SKM-1 (cell line): ENCODE results near the gene CENPB.
A peak's percentile ranks its signal among the peaks of the same experiment; 100 is the strongest.
"Not testable (repeated sequence)": the region's sequence is repeated elsewhere in the genome, so short reads cannot be mapped to it uniquely, and the experiment has no call there.

ENCODE experiments used
- DNase-seq: peaks from one replicate; lab custom pipeline; 2025; ENCODE audit not compliant: unreplicated experiment; lab: John Stamatoyannopoulos, UW

Gene CENPB

DNA sequence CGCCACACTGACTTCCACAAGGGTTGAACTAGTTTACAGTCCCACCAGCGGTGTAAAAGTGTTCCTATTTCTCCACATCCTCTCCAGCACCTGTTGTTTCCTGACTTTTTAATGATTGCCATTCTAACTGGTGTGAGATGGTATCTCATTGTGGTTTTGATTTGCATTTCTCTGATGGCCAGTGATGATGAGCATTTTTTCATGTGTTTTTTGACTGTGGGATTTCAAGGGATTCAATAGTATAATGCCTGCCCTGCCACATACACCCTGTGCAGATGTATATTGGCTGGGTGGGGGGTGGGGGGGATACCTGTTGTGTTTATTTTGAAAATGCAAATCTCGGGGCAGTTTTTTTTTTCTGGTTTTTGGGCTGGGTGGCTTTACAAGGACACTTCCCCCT is 7.6 kb upstream of the CENPB start:
- DNase-seq: not testable (repeated sequence)

- not testable (repeated sequence) for DNase-seq
These were observed 2.7 kb upstream of the CENPB start for GRCh38 chr20:3789201-3789600.

DNA sequence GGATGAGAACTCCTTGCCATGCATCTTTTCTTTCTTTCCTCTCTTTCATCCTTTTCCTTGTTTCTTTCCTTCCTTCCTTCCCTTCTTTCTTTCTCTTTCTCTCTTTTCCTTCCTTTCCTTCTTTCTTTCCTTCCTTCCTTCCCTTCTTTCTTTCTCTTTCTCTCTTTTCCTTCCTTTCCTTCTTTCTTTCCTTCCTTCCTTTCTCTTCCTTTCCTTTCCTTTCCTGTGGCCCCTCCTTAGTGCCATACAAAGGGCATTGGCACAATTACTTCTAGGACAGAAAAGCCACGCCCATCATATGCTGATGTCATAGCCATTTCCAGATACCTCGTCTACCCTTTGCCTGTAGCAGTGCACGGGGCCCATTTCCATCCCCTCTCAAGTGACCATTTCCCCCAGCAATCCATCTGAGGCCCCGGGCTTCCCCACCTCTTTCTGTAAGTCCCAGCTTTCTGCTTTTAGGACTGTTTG is 2.2 kb upstream of the CENPB start:
- no peak for DNase-seq

- no peak for DNase-seq
These were observed 929 bp upstream of the CENPB start for GRCh38 chr20:3787324-3788014.

GRCh38 chr20:3786126-3786484 is 435 bp downstream of the CENPB start:
- DNase-seq: no peak

GRCh38 chr20:3785240-3786125 is 1.1 kb downstream of the CENPB start:
- DNase-seq: no peak

DNA sequence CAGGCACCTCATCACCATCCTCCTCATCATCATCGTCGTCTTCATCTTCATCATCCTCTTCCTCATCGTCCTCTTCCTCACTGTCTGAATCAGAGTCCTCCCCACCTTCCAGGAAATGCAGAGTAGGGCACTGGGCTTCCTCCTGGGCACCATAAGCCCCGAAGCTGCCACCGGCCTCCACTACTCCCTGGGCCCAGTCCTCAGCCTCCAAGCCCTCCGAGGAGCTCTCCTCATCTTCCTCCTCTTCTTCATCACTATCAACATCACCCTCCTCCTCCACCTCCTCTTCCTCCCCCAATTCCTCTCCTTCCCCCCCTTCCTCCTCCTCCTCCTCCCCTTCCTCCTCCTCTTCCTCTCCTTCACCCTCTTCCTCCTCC is 1.7 kb downstream of the CENPB start:
- no peak for DNase-seq

- DNase-seq: no peak
These were observed 2.2 kb downstream of the CENPB start for GRCh38 chr20:3784216-3784853.

GRCh38 chr20:3783511-3784195 is 2.9 kb downstream of the CENPB start:
- no peak for DNase-seq

DNA sequence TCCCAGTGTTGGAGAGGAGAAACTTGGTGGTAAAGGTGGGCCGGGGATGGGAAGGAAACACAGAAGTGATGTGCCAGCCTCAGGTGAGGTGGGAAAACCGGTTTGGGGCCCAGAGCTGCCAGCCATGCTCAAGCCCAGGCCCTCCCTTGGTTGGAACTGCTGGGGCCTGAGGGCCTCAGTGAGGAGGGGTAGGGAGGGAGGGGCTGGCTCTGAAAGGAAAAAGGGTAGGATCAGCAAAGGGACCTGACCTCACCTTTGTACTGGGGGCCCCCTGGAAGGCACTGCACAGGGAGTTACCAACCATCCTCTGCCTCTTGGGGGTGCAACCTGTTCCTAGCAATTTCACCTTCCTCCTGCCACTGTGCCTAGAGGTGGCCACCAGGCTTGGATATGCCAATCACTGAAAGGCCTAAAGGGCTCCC is 3.5 kb downstream of the CENPB start:
- DNase-seq: no peak

DNA sequence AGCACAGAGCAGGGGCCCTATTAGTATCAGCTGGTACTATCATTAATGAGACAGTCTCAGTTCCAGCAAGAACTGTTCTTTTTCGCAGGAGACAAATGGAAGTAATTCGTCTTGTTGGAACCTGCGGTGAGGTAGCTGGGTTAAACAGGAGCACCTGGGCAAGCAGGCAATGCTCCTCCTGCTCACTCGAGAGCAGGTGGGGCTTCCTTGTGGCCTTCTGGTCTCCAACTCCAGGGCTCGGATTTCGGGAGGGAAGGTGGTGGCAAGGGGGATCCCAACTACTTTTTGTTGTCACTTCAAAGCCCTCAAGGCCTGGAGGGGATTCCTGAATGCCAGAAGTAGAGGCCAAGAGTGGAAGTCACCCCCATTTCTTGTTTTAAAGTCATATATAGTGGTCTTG is 3.9 kb downstream of the CENPB start:
- DNase-seq: no peak

DNA sequence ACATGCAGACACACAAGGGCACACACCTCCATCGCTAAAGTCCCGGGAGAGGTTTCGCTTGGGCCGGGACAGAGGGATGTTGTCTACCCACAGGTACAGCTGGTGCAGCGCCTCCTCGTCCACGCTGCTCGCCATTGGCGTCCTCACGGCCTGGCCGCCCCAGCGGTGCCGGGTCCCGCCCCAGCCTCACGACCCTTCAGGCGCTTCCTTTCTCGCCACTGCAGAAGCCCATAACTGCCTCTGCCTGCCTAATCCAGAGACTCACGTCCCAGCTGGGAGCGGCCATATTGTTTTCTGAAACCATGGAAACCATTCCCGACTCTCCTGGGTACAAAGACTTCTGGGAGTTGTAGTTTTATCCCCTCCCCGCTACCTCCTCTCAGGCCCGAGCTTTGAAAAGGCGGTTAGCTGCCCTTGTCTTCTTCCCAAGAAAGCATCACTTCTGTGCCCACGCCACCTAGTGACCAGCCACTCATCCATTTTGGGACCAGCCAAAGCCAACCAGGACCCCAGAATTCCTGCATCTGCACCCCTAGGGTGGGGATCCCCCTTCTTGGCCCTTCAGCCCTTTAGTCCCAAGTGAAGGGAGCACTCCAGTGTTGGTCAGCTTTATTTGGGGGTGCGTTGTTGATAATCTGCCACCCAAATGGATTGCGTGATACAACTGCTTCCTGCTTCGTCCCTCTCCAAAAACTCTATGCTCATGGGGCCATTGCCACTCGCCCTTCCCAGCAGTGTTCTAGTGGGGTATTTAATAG is 5.2 kb downstream of the CENPB start, which contains the start of gene SPEF1:
Gene SPEF1, minus strand, starts transcription at position 296 of the 758 bp plus-strand sequence. Its CDS starts 161 bp downstream, at position 135.
- DNase-seq: peak; percentile 62

DNA sequence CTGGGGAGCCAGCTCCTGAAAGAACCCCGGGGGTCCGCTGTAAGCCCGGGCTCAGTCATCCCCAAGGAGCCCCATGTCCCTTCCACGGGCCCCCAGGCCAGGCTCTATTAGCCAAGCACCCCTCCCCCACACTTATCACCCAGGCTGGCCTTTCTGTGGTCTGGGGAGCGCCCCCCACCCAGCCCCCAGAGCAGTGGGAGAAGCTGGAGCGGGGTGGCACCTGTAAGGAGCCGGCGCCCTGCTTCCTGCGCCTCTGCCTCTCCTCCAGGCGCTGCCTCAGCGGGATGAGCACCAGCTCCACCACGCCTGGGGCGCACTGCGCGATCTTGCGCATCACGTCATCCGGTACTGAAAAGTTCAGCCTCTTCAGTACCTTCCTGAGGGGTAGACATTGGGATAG is 7.6 kb downstream of the CENPB start:
- DNase-seq: no peak

- no peak for DNase-seq
These were observed 8.6 kb downstream of the CENPB start for GRCh38 chr20:3777716-3778629.

DNA sequence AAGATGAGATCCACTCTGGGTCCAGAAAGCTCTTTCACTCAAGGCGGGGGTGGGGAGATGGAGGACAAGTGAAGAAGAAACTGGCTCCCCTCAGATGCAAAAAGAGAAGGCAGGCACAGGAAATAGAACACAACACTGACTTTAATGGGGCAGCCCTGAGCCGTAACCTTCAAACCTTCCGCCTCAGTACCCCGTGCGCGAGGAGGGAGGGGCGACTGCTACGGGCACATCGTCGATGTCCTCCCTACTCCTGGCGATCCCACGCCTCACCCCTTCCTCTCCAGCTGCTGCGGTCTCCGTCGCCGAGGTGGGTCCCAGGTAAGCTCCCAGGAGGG is 9.2 kb downstream of the CENPB start:
- no peak for DNase-seq

GRCh38 chr20:3775457-3776108 is 11.0 kb downstream of the CENPB start:
- no peak for DNase-seq

- DNase-seq: no peak
These were observed 14.9 kb downstream of the CENPB start for GRCh38 chr20:3771552-3772058.

DNA sequence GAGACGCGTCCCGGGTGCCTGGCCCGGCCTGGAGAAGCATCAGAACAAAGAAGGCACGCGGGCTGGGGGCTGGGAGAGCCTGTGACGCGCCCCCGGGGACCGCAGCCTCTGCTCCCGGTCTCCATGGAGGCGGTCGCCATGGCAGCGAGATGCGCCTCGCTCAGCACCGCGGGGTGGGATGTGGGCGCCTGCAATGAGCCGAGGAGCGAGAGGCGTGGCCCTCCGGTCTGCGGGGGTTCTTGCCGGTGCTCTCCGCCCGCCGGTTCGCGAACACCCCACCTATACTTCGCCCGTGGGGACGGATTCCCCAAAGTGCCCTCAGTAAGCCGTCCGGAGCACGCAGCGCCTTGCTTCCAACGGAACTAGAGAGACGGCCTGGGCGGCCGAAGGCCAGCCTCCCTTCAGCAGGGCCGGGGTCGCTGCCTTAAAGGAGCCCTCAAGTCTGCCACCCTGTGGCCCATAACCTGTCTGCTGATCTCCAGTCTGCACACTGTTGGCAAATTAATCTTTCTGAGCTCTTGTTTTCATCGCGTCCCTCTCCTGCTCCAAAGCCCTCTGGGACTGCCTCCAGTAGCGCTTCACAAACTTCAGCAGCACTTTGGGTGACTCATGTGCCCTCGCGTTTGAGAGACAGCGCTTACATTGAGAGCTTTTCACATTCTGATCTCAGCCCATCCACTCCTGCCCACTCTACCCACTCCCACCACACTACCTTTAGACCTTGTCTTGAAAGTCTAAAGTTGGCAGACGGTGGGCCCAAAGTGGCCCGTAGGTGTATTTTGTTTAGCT is 18.0 kb downstream of the CENPB start:
- DNase-seq: peak; percentile 17
